HS-5 (cell line): ENCODE data around the gene ADAMTS3.

Experiments used
- DNase-seq: peaks from one replicate; pipeline ENCODE4 v3.0.0-alpha.2; 2012; ENCODE audit warnings: low read depth

The ADAMTS3 gene

GRCh38 chr4:72286910-72287309 lies 282.1 kb downstream of the ADAMTS3 start:
- DNase-seq, result no peak

DNA sequence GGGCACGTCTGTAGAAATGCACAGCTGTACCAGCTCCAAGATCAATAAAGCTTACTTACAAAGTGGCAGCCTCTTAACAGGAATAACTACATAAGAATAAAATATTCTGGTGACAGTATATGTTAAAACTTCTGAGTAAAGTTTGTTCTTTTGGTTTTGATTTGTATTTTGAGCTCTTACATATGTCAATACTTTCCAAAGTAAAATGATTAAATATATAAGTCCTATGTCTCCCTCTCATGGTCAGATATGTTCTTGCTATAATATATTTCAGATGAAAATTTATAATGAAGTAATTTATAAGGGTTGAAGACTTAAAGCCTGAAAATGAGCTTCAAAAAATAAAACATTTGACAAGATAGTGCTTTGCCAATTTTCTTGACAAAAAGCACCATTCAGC lies 282.8 kb downstream of the ADAMTS3 start:
- DNase-seq, result no peak

GRCh38 chr4:72283357-72283756 lies 285.7 kb downstream of the ADAMTS3 start:
- no peak for DNase-seq

GRCh38 chr4:72280252-72280651 lies 288.8 kb downstream of the ADAMTS3 start:
- DNase-seq, result no peak

DNA sequence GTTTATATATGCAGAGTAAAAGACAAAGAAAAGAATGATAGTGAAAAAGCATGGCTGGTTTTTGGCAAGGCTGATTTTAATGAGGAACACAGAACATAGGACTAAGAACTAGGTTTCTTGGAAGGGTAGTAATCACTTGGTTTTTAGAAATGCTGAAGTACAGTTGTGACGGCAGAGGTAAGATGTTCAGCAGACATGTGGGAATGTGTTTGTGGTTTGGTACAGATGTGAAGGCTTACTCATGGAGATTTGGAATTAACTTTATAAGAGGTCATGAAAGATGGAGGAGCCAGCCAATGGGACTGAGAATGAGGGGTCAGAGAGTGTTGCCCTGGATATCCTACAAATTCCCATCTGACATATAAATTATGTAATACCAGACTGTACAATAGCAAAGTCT lies 293.6 kb downstream of the ADAMTS3 start:
- peak; percentile 48 for DNase-seq

DNA sequence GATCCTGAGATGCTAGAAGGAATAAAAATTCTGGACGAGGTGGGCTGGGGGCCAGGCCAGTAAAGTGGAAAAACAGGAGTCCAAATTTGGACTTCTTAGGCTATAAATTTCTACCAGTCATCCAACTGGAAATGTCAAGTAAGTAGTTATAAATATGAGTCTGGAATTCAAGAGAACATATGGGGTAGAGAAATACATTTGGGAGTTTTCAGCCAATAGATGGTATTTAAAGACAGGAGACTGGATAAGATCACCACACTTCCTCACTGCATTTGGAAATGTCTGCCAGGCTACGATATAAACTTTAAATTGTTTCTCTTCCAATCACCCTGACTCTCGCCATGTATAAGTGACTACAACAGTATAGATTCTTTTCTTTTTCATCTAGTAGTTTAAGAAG lies 294.8 kb downstream of the ADAMTS3 start:
- DNase-seq, result no peak

GRCh38 chr4:72255269-72255668 lies 313.8 kb downstream of the ADAMTS3 start:
- DNase-seq, result no peak

- DNase-seq, result no peak
Measured at GRCh38 chr4:72243641-72244040, 325.4 kb downstream of the ADAMTS3 start.

DNA sequence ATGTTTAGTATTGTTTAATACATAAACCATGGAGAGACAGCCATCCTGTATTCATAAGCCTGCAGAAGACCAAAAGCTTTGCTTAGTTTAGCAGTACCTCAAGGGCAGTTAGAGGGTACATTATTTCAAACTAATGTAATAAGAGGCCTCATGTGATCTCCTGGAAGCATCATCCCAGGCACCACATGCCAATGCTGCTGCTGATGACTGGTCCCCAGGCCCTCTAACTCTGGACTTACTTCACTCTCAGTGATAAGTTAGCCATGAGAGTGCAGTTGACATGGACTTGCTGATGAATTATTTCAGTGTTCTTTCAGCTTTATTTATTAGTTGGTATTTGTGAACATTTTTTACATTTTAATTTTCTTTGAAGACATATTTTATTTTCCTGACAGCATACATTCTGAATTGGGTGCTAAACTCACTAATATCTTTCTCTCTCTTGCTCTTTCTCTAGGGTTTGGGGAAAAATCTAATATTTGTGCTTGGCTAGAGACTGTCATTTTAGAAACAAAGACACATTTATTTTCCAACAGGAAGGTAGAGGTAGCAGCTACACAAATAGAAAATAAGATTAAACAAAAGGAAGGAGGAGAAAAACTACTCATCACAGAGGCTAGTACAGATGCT lies 329.4 kb downstream of the ADAMTS3 start:
- DNase-seq, result no peak
